ENCODE measurements around the gene FLAD1. TPM values are rescaled to one million over a fixed set of nuclear protein-coding genes. Genes with fewer than 3 reads are reported as not detected.

The FLAD1 gene
- total and polyA plus RNA-seq, 2 of the 8 experiments (the other 6 are each of a cell fraction or from before 2014, with no cell fraction given): 104 to 143 TPM

DNA sequence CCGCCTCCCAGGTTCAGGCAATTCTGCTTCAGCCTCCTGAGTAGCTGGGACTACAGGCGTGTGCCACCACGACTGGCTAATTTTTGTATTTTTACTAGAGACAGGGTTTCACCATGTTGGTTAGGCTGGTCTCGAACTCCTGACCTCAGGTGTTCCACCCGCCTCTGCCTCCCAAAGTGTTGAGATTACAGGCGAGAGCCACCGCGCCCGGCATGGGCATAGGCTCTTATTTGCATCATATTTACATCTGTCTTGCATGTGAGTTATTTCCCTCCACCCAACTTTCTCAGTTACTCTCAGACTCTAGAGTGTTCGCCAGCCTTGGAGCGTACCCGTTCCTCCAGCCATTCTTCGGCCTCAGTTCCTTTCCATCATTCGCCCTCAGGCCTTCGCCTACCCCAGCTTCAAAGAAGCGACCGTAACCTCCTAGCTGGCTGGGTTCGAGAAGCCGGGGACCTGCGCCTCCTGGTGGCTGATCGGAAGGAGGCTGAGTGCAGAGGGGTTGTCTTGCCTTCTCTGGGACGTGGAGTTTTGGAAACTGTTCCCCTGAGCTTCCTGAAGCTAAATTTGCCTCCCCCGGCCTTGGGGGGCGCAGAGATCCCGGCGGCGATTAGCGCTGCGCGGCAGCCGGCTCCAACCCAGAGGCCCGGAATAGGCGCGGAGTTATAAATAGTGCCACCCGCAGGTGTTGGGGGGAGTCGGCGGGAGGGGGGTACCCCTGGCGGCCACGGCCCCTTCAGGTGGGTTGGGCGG is 15.8 kb downstream of the FLAD1 start (continued):
- TF ChIP-seq, protein P1, sequence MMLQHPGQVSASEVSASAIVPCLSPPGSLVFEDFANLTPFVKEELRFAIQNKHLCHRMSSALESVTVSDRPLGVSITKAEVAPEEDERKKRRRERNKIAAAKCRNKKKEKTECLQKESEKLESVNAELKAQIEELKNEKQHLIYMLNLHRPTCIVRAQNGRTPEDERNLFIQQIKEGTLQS (IDR thresholded peaks at IDR 0.05; ENCODE audit: insufficient read depth, low read depth, low read length): no peak
- TF ChIP-seq TAF1 (IDR thresholded peaks at IDR 0.05; ENCODE audit: low read depth, low read length) (peak; percentile 45; the same call in 1 of the 2 replicates), RFX5 (IDR thresholded peaks at IDR 0.05; ENCODE audit: borderline replicate concordance, low read depth, low read length) (no peak), EGR1 (IDR thresholded peaks at IDR 0.05; ENCODE audit: borderline replicate concordance, low read depth, low read length) (no peak), POLR2AphosphoS5 (IDR thresholded peaks at IDR 0.05; ENCODE audit: low read depth, low read length) (no peak; the same call in 1 of the 2 replicates), EP300 (IDR thresholded peaks at IDR 0.05; ENCODE audit: borderline replicate concordance in 1 of 2, low read depth in 2 of 2, low read length in 2 of 2) (no peak), RAD21 (IDR thresholded peaks at IDR 0.05 in 1 of 2, conservative IDR thresholded peaks at IDR 0.05 in 1 of 2; ENCODE audit: low read depth in 2 of 2, low read length in 2 of 2) (peak; percentile 63 to 76)

All from H1 (cell line).